Measurements from ENCODE around the gene CDHR4. TPM values are rescaled to one million over a fixed set of nuclear protein-coding genes. Genes with fewer than 3 reads are reported as not detected.

CDHR4 gene
- total and polyA plus RNA-seq, 2 of the 8 experiments (the other 6 are each of a cell fraction or from before 2014, with no cell fraction given), result 0.50 to 0.60 TPM

GRCh38 chr3:49792371-49793150 is 7.1 kb downstream of the CDHR4 start:
- WGBS, 2 experiments (ENCODE audit: extremely low coverage in 1 of 2, insufficient coverage in 1 of 2, insufficient read length in 1 of 2, insufficient replicate concordance in 2 of 2, low coverage in 1 of 2, low lambda C conversion rate in 2 of 2, missing lambda C conversion rate in 1 of 2), result 91% methylated on average over 9 of the region's 10 CpGs; no CpG with 5 or more reads in 1 of the 2 experiments
- Histone ChIP-seq H4K8ac (ENCODE audit: extremely low read depth, insufficient read depth, low read length) (peak overlapping the region; percentile 57; the same call in 1 of the 2 replicates), H3K56ac (replicated peaks; ENCODE audit: insufficient read length, low read depth, low read length) (no peak overlapping the region), H3K4me1 (replicated peaks in 1 of 4; ENCODE audit: control insufficient read depth in 3 of 4, insufficient read depth in 4 of 4, low read length in 3 of 4) (no peaks in the 10 kb centered on the region), H3K9me3 (ENCODE audit: insufficient read depth in 2 of 2, low read depth in 1 of 2, low read length in 1 of 2) (no peaks in the 10 kb centered on the region), H2BK20ac (ENCODE audit: low read length) (no peak overlapping the region), H3K36me3 (ENCODE audit: control insufficient read depth in 2 of 4, insufficient read depth in 4 of 4, low read length in 3 of 4) (no peaks in the 10 kb centered on the region), H3K14ac (ENCODE audit: insufficient read length) (no peak overlapping the region), H2BK120ac (replicated peaks; ENCODE audit: low read depth, low read length) (no peak overlapping the region), H3K79me1 (ENCODE audit: low read depth, low read length) (no peaks in the 10 kb centered on the region), H3K4me3 (ENCODE audit: extremely low read depth in 1 of 4, insufficient read depth in 2 of 4, low read depth in 3 of 4, low read length in 4 of 4) (no peak overlapping the region), H2BK5ac (ENCODE audit: low read depth, low read length) (no peak overlapping the region), H3K23me2 (ENCODE audit: low read depth, low read length) (no peaks in the 10 kb centered on the region), H3K27ac (ENCODE audit: low read depth, low read length) (no peak overlapping the region), H4K91ac (replicated peaks; ENCODE audit: insufficient read length, low read length) (no peak overlapping the region), H2AFZ (ENCODE audit: low read length) (no peak overlapping the region), H3K4me2 (ENCODE audit: insufficient read depth in 1 of 2, low read depth in 2 of 2, low read length in 2 of 2) (no peak overlapping the region), H4K5ac (ENCODE audit: insufficient read length, low read depth, low read length) (no peak overlapping the region), H3K9ac (replicated peaks in 1 of 4; ENCODE audit: extremely low read depth in 1 of 4, low read depth in 3 of 4, low read length in 3 of 4) (no peak overlapping the region), H3K27me3 (replicated peaks in 1 of 4; ENCODE audit: control insufficient read depth in 3 of 4, extremely low read depth in 1 of 4, insufficient read depth in 3 of 4, low read length in 3 of 4) (no peaks in the 10 kb centered on the region; a peak in 1 of 7 replicates), H3K79me2 (ENCODE audit: control insufficient read depth in 1 of 2, insufficient read depth in 2 of 2, low read length in 2 of 2) (no peaks in the 10 kb centered on the region), H2BK12ac (ENCODE audit: low read depth, low read length) (no peak overlapping the region), H2BK15ac (ENCODE audit: low read length) (no peak overlapping the region), H2AK5ac (ENCODE audit: low read depth, low read length) (no peak overlapping the region), H4K20me1 (replicated peaks in 1 of 2; ENCODE audit: control insufficient read depth in 1 of 2, insufficient read depth in 2 of 2, low read length in 2 of 2) (peaks cover 0 to 2% of the 10 kb centered on the region in 2 experiments), H3K23ac (ENCODE audit: insufficient read length) (no peak overlapping the region), H3K4ac (replicated peaks; ENCODE audit: insufficient read length, low read depth, low read length) (no peak overlapping the region), H3K18ac (ENCODE audit: extremely low read depth, low read length) (no peak overlapping the region)
- CTCF ChIA-PET (ENCODE audit: partially characterized antibody), result interaction anchor here (0.9 to 1.6 kb wide), 4 partner anchors 11 to 91 kb away, joined by 3 to 4 read pairs (median 4); no protein-coding TSS in a partner anchor
- FAIRE-seq (no peak), DNase-seq (ENCODE audit: low read depth in 1 of 2, low spot score in 2 of 2) (no peak)
- POLR2A ChIA-PET (ENCODE audit: partially characterized antibody), result interaction anchor here (0.6 kb wide), 1 partner anchor 15 kb away, joined by 4 read pairs; no protein-coding TSS in a partner anchor
- TF ChIP-seq RXRA (IDR thresholded peaks at IDR 0.05; ENCODE audit: insufficient read depth, low read depth, low read length) (no peak), ZNF274 (IDR thresholded peaks at IDR 0.05; ENCODE audit: borderline replicate concordance, extremely low read depth, low read length) (no peak), SIN3A (conservative IDR thresholded peaks at IDR 0.05 in 1 of 2, IDR thresholded peaks at IDR 0.05 in 1 of 2; ENCODE audit: low read depth in 1 of 2, low read length in 2 of 2) (no peak)
- TF ChIP-seq, protein P1, sequence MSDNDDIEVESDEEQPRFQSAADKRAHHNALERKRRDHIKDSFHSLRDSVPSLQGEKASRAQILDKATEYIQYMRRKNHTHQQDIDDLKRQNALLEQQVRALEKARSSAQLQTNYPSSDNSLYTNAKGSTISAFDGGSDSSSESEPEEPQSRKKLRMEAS (IDR thresholded peaks at IDR 0.05), result no peak
